Measurements from ENCODE around the gene MDGA2. TPM values are rescaled to one million over a fixed set of nuclear protein-coding genes. Genes with fewer than 3 reads are reported as not detected.

Gene MDGA2
- total and polyA plus RNA-seq, 9 of the 15 experiments (the other 6 are each of a cell fraction or from before 2014, with no cell fraction given) = 0.01 to 0.18 (median 0.03) TPM; not detected in 5

GRCh38 chr14:47060050-47060449, 615.4 kb downstream of the MDGA2 start:
- H3K9me3 ChIP-seq (replicated peaks; ENCODE audit: control insufficient read depth, insufficient read depth, low read depth, low read length) = no peaks in the 10 kb centered on the region
- POLR2A ChIA-PET = no interaction called here
- no peak overlapping the region for H3K9ac ChIP-seq (ENCODE audit: insufficient read depth in 1 of 2, low read depth in 2 of 2, low read length in 2 of 2)

More at GRCh38 chr14:47060050-47060449, 615.4 kb downstream of the MDGA2 start:
- no peaks in the 10 kb centered on the region for H3K36me3 ChIP-seq (ENCODE audit: control insufficient read depth, insufficient read depth, low read length)
- no peaks in the 10 kb centered on the region for H3K4me1 ChIP-seq (replicated peaks in 1 of 2; ENCODE audit: control insufficient read depth in 2 of 2, insufficient read depth in 2 of 2, low read length in 2 of 2)
- ATAC-seq = no peak
- in situ Hi-C loops (cut with MboI) (no loop called here), intact Hi-C loops (cut with micrococcal nuclease) (no loop called here)
- no peak for FAIRE-seq
- 0% methylated on average over 3 of the region's 3 CpGs for WGBS (ENCODE audit: insufficient coverage, low coverage, missing lambda C conversion rate)
- no peaks in the 10 kb centered on the region for H4K20me1 ChIP-seq (replicated peaks; ENCODE audit: control insufficient read depth, insufficient read depth, low read length)
- H3K9me1 ChIP-seq (ENCODE audit: control insufficient read depth, insufficient read depth, low read length) = no peaks in the 10 kb centered on the region
- H2AFZ ChIP-seq (ENCODE audit: low read depth, low read length) = no peak overlapping the region
- no peak for DNase-seq (ENCODE audit: extremely low read depth in 1 of 4, low spot score in 3 of 4)
- H3K4me3 ChIP-seq = no peak overlapping the region
- TF ChIP-seq PCBP1 (IDR thresholded peaks at IDR 0.05; ENCODE audit: low read depth, low read length, poor library complexity, severe bottlenecking) (no peak), ASH1L (IDR thresholded peaks at IDR 0.05; ENCODE audit: borderline replicate concordance, low read depth, partially characterized antibody) (no peak), MCM7 (IDR thresholded peaks at IDR 0.05) (no peak), SFPQ (IDR thresholded peaks at IDR 0.05; ENCODE audit: low read depth, low read length) (no peak), KHSRP (IDR thresholded peaks at IDR 0.05) (no peak)
- no peaks in the 10 kb centered on the region for H3K27me3 ChIP-seq (ENCODE audit: control insufficient read depth in 2 of 2, insufficient read depth in 2 of 2, low read length in 2 of 2)
- CTCF ChIA-PET (ENCODE audit: low intra/inter-chr PET ratio) = no interaction called here
- H3K27ac ChIP-seq (ENCODE audit: extremely low read depth, low read depth, low read length) = no peak overlapping the region
- no TSS peak for BruUV-seq (replicated peaks)
- H3K79me2 ChIP-seq (ENCODE audit: control insufficient read depth, insufficient read depth, low read length) = no peaks in the 10 kb centered on the region
- no peak overlapping the region for H3K4me2 ChIP-seq (ENCODE audit: insufficient read depth, low read length)

All from K562 (cell line).